K562 (cell line): ENCODE data around the gene CDCP1. TPM values are rescaled to one million over a fixed set of nuclear protein-coding genes. Genes with fewer than 3 reads are reported as not detected.
A peak's percentile ranks its signal among the peaks of the same experiment; 100 is the strongest.

Experiments used
- ATAC-seq: fragments of 200-7000 bp; cut with Tn5 transposase; 3 replicates; pipeline ENCODE4 v1.9.1; 2020; ENCODE audit warnings: moderate library complexity
- BruUV-seq: library from RNA; stranded (reverse); fragments of 400-500 nt; replicated peaks from 2 replicates; lab custom pipeline; 2021; lab: Mats Ljungman, UMichigan
- CTCF ChIA-PET: fragments of 300-600 bp; formaldehyde crosslinking; extraction: SDS; loops from one replicate; lab custom pipeline; 2021; ENCODE audit warnings: low intra/inter-chr PET ratio; lab: Yijun Ruan, JAX
- POLR2A ChIA-PET: fragments of 300-600, 350-650 bp; sonication (Branson Sonifier 250); formaldehyde crosslinking; extraction: SDS; loops from one replicate; lab custom pipeline; 2021; ENCODE audit warnings: antibody characterized with exemption, inconsistent platforms; lab: Yijun Ruan, JAX
- DNase-seq, 4 experiments: peaks; one replicate each; pipeline versions ENCODE4 v3.0.0 to v3.0.0-alpha.2; 2011 to 2018; ENCODE audit warnings: low spot score in 3 of 4, mixed read lengths in 3 of 4; ENCODE audit errors: extremely low read depth in 1 of 4
- FAIRE-seq: peaks from 2 replicates; lab custom pipeline; 2011; peaks lifted over from hg19 to GRCh38; lab: Jason Lieb, UNC
- H2AFZ ChIP-seq: 2 replicates; pipeline ENCODE4 v1.6.0; 2011; ENCODE audit warnings: low read depth, low read length, control low read depth, inconsistent platforms
- H3K27ac ChIP-seq: fragments of 200-600 bp; 3 replicates; pipeline ENCODE4 v1.8.0; 2011; ENCODE audit warnings: low read depth, mild to moderate bottlenecking, control low read depth, inconsistent platforms, low read length, moderate library complexity, mixed read lengths; ENCODE audit errors: extremely low read depth
- H3K27me3 ChIP-seq, 2 experiments: fragments of 300-600 bp in 1 of 2; 2 replicates in 1 of 2; 3 replicates in 1 of 2; pipeline versions ENCODE4 v1.6.0 to v1.8.0; 2011; ENCODE audit warnings: inconsistent platforms in 2 of 2, low read length in 2 of 2, mild to moderate bottlenecking in 1 of 2, mixed read lengths in 1 of 2, moderate library complexity in 1 of 2; ENCODE audit not compliant: control insufficient read depth in 2 of 2, insufficient read depth in 2 of 2
- H3K36me3 ChIP-seq: fragments of 300-600 bp; 3 replicates; pipeline ENCODE4 v1.8.0; 2011; ENCODE audit warnings: mild to moderate bottlenecking, low read length, inconsistent platforms; ENCODE audit not compliant: control insufficient read depth, insufficient read depth
- H3K4me1 ChIP-seq, 2 experiments: fragments of 200-600 bp in 1 of 2; replicated peaks in 1 of 2; 2 replicates in 1 of 2; 3 replicates in 1 of 2; pipeline versions ENCODE4 v1.5.1 to v1.8.0; 2011; ENCODE audit warnings: inconsistent platforms in 2 of 2, low read length in 2 of 2, mild to moderate bottlenecking in 1 of 2, mixed read lengths in 1 of 2, moderate library complexity in 1 of 2; ENCODE audit not compliant: control insufficient read depth in 2 of 2, insufficient read depth in 2 of 2
- H3K4me2 ChIP-seq: 2 replicates; pipeline ENCODE4 v1.6.1; 2011; ENCODE audit warnings: low read length, control low read depth, inconsistent platforms, mixed read lengths; ENCODE audit not compliant: insufficient read depth
- H3K4me3 ChIP-seq: fragments of 200-600 bp; sonication (generic), shearing (Covaris generic); 2 replicates; pipeline ENCODE4 v1.5.1; 2016; ENCODE audit warnings: control low read depth, inconsistent platforms
- H3K79me2 ChIP-seq: fragments of 200-600 bp; 3 replicates; pipeline ENCODE4 v1.8.0; 2011; ENCODE audit warnings: low read length, inconsistent platforms; ENCODE audit not compliant: control insufficient read depth, insufficient read depth
- H3K9ac ChIP-seq, 2 experiments: 2 replicates each; pipeline versions ENCODE4 v1.6.0 to v1.6.1; 2011; ENCODE audit warnings: low read depth in 2 of 2, low read length in 2 of 2, control low read depth in 1 of 2, inconsistent platforms in 1 of 2, mild to moderate bottlenecking in 1 of 2, mixed read lengths in 1 of 2; ENCODE audit not compliant: insufficient read depth in 1 of 2
- H3K9me1 ChIP-seq: one replicate; pipeline ENCODE4 v1.6.0; 2011; ENCODE audit warnings: inconsistent platforms, mild to moderate bottlenecking, low read length, moderate library complexity; ENCODE audit not compliant: control insufficient read depth, insufficient read depth
- H3K9me3 ChIP-seq: replicated peaks from 2 replicates; pipeline ENCODE4 v1.5.1; 2011; ENCODE audit warnings: low read depth, low read length, inconsistent platforms; ENCODE audit not compliant: control insufficient read depth, insufficient read depth
- H4K20me1 ChIP-seq: replicated peaks from 2 replicates; pipeline ENCODE4 v1.6.1; 2011; ENCODE audit warnings: low read length, inconsistent platforms, mixed read lengths; ENCODE audit not compliant: control insufficient read depth, insufficient read depth
- LCOR ChIP-seq: sonication (generic); formaldehyde crosslinking; IDR thresholded peaks from 2 replicates; pipeline ENCODE4 v1.8.0; 2022; ENCODE audit warnings: mild to moderate bottlenecking, missing genetic modification reagents
- MYC ChIP-seq, 2 experiments: fragments of 250-450 bp in 1 of 2; sonication (Bioruptor Pico) in 1 of 2; IDR thresholded peaks; 2 replicates each; pipeline versions ENCODE4 v1.5.1 to v1.6.1; 2012 to 2021; ENCODE audit warnings: low read depth in 2 of 2, borderline replicate concordance in 1 of 2, improper control_type of control experiment in 1 of 2, low read length in 1 of 2, mild to moderate bottlenecking in 1 of 2, moderate library complexity in 1 of 2
- whole genome bisulfite sequencing: fragments of 100-300 bp; shearing (Covaris generic); methylation state at CpG from one replicate; pipeline ENCODE4 v1.1.6; 2016; ENCODE audit warnings: low coverage, mixed read lengths; ENCODE audit not compliant: insufficient coverage; ENCODE audit errors: missing lambda C conversion rate; 5-methylcytosine and 5-hydroxymethylcytosine counted together
- in situ Hi-C: fragments of 300-500 bp; cut with MboI; formaldehyde crosslinking; loops from 4 replicates; pipeline ENCODE4 v1.15.0; 2018; ENCODE audit warnings: inconsistent platforms, mixed read lengths
- intact Hi-C: fragments of 100-400 bp; cut with micrococcal nuclease; formaldehyde crosslinking; loops from 2 replicates; pipeline ENCODE4 v1.14.2; 2022
- polyA plus RNA-seq, 8 experiments: library from polyadenylated mRNA; depleted of rRNA in 4 of 8; stranded (reverse) in 5 of 8; unstranded in 3 of 8; fragments of >200 nt; fragmentation: Nextera tagmentation in 2 of 8; fragmentation: Illumina TruSeq in 1 of 8; extraction: Ambion mirVana in 2 of 8; extraction: Trizol in 1 of 8; gene quantifications; 2 replicates each; pipeline versions ENCODE4 v1.2.1 to v1.2.3, GENCODE V29; 2011 to 2014; ENCODE audit warnings: inconsistent platforms in 1 of 8, missing spikeins in 1 of 8
- total RNA-seq, 7 experiments: library from RNA; depleted of rRNA in 6 of 7; stranded (reverse); fragments of >200 nt in 6 of 7; fragmentation: Illumina TruSeq in 2 of 7; extraction: Trizol in 2 of 7; gene quantifications; 2 replicates each; pipeline versions ENCODE4 v1.2.1 to v1.2.3, GENCODE V29; 2011 to 2021; ENCODE audit warnings: low replicate concordance in 1 of 7

Gene CDCP1
- total and polyA plus RNA-seq, 9 of the 15 experiments (the other 6 are each of a cell fraction or from before 2014, with no cell fraction given): 3.9 to 16.4 (median 5.2) TPM

GRCh38 chr3:45168451-45168850 is 22.3 kb upstream of the CDCP1 start:
- Histone ChIP-seq H3K27ac (no peak overlapping the region), H3K27me3 (no peaks in the 10 kb centered on the region), H3K4me1 (peaks cover 12 to 59% of the 10 kb centered on the region in 2 experiments), H3K9me1 (peaks cover 4% of the 10 kb centered on the region), H4K20me1 (no peaks in the 10 kb centered on the region), H3K4me2 (no peak overlapping the region), H2AFZ (peak overlapping the region; percentile 52; the same call in 1 of the 2 replicates), H3K9ac (no peak overlapping the region), H3K79me2 (no peaks in the 10 kb centered on the region), H3K9me3 (peaks cover 10% of the 10 kb centered on the region), H3K36me3 (no peaks in the 10 kb centered on the region), H3K4me3 (no peak overlapping the region)
- POLR2A ChIA-PET: interaction anchor here (0.6 to 1.0 kb wide), 2 partner anchors 84 to 435 kb away, joined by 3 to 4 read pairs; no protein-coding TSS in a partner anchor
- WGBS: 74% methylated on average over 4 of the region's 4 CpGs
- FAIRE-seq (no peak), DNase-seq (no peak), ATAC-seq (no peak)
- no peak for TF ChIP-seq LCOR
- TF ChIP-seq MYC (IDR thresholded peaks at IDR 0.05; ENCODE audit: low read depth, low read length): no peak
- 0 out of 2 replicates have a peak, but pooled peaks have one; percentile 23 for TF ChIP-seq MYC (CRISPR knock-in tag; IDR thresholded peaks at IDR 0.05; ENCODE audit: borderline replicate concordance, low read depth)
- BruUV-seq: no TSS peak
- in situ Hi-C loops: no loop called here
- intact Hi-C loops: no loop called here
- CTCF ChIA-PET: no interaction called here
